NCI-H2029 treated with DMSO at 0.1 percent for 48 hours (cell line): Measurements from ENCODE around the gene SH3BGRL.
"Not testable (repeated sequence)": the region's sequence is repeated elsewhere in the genome, so short reads cannot be mapped to it uniquely, and the experiment has no call there.

Experiments
- DNase-seq: peaks from one replicate; lab custom pipeline; 2025; lab: John Stamatoyannopoulos, UW

SH3BGRL gene

GRCh38 chrX:81259714-81260395 lies 58.0 kb downstream of the SH3BGRL start:
- no peak for DNase-seq

- DNase-seq: no peak
Measured at GRCh38 chrX:81261576-81261975, 59.7 kb downstream of the SH3BGRL start.

DNA sequence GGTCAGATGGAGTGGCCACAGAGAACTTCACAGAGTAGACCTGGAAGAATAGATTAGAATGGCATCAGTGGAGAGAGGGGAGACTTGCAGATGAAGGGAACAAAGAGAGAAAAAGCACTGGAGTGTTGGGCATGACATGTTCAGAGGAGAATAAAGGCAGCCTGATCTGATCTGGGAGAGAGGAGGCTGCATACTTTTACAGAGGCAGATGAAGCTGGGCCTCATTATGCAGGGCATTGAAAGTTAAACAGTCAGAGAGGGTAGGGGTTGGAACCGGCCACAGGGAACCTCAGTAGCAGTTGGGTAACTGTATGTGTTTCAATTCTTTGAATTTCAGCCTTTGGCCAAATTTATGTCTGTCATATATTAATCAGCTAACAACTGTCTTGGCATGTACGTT lies 61.2 kb downstream of the SH3BGRL start:
- DNase-seq: no peak

DNA sequence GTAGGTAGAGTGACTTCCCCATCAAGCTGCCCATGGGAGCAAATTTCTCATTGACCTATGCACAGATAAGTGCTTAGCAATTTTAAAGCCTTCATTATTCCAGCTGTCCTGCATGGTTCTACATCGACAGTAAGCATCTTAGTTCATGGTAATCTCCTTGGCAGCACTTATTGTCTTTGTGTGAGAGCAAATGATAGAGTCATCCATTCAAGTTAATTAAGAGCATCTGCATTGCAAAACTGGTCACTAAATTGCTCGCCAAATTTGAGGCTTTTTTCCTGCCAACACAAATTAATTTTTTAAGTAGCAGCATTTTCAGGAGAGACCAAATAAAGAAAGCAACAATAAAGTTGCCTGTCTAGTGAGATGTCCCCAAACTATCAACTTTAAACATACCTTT lies 76.7 kb downstream of the SH3BGRL start:
- no peak for DNase-seq

GRCh38 chrX:81280148-81280547 lies 78.2 kb downstream of the SH3BGRL start:
- DNase-seq: no peak

DNA sequence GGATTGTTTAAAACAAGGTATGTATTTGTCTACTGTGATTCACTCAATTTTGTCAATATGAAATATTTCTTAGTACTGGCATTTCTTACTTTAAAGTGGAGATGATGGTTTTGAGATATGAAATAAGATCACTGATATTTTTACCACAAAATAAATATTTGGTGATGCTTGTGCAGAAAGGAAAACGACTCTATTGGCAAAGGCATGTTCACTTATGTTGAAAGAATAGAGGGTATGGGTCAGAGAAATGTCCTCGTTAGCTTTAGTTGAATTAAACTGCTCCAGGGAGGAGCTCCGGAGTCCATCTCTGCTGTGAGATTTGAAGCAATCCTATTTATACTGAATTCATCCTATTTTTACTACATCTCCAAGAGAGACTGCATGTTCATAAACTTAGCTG lies 84.2 kb downstream of the SH3BGRL start:
- DNase-seq: no peak

DNA sequence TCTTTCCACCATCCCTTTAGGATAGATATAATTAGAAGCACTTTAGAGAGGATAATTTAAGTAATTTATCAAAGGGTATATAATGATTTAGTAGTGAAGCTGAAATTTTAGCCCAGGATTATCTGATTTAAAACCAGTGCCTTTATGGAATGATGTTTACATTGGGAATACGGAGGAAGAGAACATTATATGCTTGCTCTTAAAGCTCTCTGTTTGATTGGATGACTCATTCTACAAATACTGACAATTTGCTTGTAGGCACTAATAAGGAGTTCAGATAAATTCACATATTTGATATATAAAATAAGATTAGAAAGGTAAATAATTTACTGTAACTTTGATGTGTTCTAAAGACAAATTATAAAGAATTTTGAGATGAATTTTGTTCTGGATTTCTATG lies 84.7 kb downstream of the SH3BGRL start:
- DNase-seq: no peak

- DNase-seq: no peak
Measured at GRCh38 chrX:81291996-81292395, 90.1 kb downstream of the SH3BGRL start.

- DNase-seq: no peak
Measured at GRCh38 chrX:81294101-81294500, 92.2 kb downstream of the SH3BGRL start.

GRCh38 chrX:81301877-81302276 lies 100.0 kb downstream of the SH3BGRL start:
- DNase-seq: no peak

DNA sequence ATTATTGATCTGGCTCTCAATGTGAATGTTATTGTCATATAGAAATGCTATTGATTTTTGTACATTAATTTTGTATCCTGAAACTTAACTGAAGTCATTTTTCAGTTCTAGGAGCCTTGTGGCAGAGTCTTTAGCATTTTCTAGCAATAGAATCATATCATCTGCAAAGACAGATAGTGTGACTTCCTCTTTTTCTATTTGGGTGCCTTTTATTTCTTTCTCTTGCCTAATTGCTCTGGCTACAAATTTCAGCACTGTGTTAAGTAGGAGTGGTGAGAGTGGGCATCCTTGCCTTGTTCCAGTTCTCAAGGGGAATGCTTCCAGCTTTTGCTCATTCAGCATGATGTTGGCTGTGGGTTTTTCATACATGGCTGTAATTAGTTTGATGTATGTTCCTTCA lies 102.7 kb downstream of the SH3BGRL start:
- no peak for DNase-seq

DNA sequence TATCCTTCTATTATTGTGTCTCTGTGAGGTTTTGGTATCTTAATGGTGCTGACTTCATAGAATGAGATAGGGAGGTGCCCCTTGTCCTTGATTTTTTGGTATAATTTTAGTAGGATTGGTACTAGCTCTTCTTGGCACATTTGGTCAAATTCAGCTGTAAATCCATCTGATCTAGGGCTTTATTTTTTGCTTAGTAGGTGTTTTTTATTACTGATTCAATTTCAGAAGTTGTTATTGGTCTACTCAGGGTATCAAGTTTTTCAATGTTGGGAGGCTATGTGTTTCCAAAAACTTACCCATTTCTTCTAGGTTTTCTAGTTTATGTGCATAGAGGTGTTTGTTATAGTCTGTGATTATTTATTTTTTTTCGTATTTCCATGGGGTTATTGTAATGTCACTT lies 103.3 kb downstream of the SH3BGRL start:
- no peak for DNase-seq

DNA sequence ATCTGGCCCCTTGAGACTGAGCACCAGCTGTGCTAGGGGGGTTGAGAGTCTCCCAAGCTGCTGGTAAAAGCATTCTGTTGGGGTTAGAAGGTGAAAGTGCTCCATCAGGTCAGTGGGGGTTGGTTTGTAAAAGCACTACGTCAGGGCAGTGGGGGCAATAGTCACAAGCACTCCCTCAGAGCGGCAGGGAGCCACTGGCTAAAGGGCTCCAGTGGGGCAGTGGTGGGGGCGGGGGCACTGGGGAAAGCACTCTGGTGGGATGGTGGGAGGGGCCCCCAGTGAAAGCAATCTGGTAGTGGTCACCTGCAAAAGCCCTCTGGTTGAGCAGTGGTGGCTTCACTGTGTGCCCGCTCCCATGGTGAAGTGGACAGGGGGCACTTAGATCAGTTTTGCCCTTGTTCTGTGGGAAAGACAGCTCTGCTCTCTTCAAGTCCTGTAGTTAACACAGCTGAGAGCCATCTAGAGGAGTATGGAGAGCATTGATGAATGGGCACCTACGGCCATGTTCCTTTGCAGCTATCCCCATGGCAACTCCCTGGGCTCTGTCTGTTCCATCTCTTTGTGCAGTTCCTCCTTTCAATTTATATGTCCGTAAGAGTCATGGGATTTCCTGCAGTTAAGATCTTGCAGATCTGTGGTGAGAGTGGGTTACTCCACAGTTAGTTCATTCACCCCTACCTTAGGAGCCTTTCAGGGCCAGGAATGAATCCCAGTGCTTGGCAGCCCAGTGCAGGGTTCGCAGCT lies 106.4 kb downstream of the SH3BGRL start:
- DNase-seq: no peak

DNA sequence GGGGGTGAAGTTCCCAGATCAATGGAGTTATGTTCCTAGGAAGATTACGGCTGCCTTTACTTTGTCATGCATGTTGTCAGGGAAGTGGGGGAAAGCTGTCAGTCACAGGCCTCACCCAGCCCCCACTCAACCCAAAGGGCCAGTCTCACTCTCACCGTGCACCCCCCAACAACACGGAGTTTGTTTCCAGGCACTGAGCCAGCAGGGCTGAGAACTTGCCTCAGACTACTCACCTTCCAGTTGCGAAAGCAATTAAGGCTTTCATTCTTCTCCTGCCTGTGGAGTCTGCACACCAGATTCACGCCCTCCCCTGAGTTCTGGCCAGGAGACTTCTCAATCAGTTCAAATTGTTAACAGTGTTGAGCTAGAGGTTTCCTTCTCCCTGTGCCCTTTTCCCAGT lies 114.3 kb downstream of the SH3BGRL start:
- no peak for DNase-seq

DNA sequence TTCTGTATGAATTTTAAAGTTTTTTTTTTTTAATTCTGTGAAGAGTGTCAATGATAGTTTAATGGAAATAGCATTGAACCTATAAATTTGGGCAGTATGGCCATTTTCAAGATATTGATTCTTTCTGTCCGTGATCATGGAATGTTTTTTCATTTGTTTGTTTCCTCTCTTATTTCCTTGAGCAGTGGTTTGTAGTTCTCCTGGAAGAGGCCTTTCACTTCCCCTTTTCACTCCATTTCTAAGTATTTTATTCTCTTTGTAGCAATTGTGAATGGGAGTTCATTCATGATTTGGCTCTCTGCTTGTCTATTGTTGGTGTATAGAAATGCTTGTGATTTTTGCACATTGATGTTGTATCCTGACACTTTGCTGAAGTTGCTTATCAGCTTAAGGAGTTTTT lies 129.8 kb downstream of the SH3BGRL start:
- not testable (repeated sequence) for DNase-seq

DNA sequence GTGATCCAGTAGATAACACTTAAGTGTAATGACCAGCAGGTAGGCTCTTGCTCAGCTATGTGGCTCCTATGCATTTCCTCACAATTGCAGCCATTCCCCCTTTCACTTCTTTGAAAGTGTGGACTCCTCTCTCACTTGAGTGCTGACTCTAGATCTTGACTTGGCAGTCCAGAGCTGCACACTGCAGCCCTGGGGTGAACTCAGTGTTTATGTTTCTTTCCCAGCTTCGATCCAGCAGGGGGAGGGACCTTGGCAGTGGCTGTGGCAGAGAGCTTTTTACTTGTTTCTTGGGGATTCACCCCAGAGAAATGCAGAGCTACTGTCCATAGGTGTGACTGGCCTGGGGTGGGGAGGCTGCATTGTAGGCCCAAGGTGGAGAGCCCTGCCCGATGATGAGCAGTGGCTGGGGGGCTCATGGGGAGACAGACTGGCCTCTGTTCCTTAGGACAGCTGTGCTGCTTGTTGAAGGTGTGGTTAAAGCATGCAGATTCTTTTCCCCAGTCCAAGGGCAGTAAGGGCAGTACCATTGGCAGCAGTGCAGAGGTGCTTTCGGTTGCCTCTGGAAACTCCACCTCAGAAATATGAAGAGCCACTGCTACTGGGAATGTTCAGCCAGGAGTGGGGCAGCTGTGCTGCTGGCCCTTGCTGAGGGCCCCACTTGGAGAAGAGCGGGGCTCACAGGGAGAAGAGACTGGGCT lies 134.7 kb downstream of the SH3BGRL start:
- DNase-seq: no peak

DNA sequence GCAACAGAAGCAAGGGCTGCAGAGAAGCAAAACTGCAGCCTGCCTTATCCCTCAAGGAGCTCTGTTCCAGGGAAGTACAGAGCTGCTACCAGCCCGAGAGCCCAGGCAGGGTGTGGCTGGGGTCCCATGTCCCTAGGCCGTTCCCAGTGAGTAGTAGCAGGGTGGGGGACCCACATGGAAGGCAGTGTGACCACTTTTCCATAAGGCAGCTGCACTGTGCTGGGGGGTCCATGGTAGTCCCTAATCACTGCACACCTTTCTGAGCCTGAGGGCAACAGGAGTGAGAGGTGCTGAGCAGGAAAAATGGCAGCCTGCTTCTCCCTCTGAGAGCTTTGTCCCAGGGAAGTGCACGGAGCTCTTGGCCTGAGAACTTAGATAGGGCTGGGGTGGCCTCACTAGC lies 135.9 kb downstream of the SH3BGRL start:
- DNase-seq: no peak

DNA sequence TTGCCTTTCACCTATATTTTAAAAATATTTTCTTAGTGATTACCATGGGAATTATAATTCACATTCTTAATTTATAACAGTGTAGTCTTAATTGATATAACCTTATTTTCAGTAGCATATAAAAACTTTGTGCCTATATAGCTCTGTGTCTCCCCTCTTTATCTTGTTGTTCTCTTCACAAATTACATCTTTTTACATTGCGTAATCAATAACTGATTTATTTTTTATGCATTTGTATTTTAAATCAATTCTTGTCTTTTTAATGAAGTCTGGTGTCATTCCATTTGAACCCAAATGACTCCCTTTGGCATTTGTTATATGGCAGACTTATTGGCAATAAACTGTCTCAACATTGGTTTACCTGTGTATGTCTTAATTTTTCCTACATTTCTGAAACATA lies 137.0 kb downstream of the SH3BGRL start:
- DNase-seq: no peak

DNA sequence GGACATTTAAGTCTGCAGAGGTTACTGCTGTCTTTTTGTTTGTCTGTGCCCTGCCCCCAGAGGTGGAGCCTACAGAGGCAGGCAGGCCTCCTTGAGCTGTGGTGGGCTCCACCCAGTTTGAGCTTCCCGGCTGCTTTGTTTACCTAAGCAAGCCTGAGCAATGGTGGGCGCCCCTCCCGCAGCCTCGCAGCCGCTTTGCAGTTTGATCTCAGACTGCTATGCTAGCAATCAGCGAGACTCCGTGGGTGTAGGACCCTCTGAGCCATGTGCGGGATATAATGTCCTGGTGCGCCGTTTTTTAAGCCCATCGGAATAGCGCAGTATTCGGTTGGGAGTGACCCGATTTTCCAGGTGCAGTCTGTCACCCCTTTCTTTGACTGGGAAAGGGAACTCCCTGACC lies 143.4 kb downstream of the SH3BGRL start:
- DNase-seq: not testable (repeated sequence)
